GM18519 (cell line): ENCODE data around the gene NEK4.

ENCODE experiments used
- ATAC-seq: cut with Tn5 transposase; IDR thresholded peaks from one replicate; pipeline ENCODE4 v1.9.1; 2021; ENCODE audit warnings: mild to moderate bottlenecking, moderate library complexity; ENCODE audit not compliant: unreplicated experiment, low FRiP score

Gene NEK4

DNA sequence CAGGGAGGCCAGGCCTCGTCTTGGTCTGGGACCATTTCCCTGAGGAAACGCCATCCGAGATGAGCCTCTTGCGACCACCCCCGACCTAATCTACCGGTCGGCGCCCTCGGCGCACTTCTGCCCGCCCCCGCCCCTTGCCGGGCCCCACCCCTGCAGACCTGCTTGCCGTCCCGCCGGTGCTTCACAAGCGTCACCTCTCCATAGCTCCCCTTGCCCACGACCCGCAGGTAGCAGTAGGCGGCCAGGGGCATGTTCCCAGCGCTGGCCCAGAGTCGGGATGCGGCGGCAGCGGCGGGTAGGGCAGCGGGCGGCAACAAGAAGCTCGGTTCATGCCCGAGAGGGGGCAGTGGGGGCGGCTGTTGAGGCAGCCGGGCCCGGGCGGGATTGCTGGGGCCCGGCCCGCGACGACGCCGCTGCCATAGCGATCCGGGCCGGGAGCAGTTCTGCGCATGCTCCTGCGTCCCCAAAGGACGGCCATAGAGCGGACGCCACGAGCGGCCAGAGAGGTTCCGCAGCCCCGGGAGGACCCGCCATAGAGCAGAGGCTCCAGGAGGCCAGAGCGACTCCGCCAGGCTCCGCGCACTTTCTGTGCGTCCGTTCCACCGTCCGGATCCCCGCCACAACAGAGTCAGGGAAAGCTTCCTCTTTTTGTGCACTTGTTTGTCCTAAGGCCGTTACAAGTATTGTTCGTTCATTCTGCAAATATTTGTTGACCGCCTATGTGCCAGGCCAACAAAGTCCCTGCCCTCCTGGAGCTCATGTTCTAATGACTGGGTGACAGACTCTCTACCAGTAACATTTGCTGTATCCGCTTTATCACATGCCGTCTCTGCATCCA, at the start of gene NEK4:
Gene NEK4 (minus strand): TSS at position 445 of the 838 bp plus-strand sequence. CDS start 194 bp downstream, at position 251.
- peak; percentile 73 for ATAC-seq

DNA sequence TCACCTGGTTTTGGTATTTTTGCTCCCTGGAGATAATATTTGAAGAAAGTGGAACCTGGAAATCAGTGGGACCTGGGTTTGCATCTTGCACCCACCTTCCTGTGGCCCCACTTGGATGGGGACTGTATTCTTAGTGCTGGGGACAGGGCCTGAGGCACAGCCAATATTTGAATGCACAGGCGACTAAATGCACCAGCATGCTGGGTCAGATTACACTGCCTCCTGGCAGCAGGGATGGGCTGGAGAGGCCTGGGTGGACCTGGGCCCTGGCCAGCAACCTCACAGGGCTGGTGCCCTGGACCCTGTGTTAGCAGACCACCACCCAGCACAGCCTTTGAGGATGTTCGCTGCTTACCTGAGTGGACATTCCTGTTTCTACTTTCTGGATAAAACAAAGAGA, 49.2 kb upstream of the NEK4 start:
- no peak for ATAC-seq

DNA sequence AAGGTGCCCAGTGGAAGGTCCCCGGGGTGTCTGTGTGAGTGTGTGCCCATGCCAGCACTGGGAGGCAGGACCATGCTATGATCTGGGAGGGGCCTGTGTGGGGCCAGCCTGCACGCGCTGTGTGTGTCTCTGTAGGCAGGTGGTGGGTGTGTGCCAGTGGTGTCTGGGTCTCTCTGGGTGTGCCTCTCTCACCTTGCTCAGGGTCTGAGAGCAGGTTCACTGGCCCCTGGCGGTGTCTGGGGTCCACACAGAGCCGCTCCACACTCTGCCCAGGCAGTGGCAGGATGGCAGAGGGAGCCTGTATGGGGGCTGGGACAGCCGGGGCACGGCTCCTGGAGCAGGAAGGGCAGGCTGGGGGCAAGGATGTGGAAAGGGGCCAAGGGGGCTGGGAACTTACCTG, 47.1 kb upstream of the NEK4 start:
- ATAC-seq: no peak

DNA sequence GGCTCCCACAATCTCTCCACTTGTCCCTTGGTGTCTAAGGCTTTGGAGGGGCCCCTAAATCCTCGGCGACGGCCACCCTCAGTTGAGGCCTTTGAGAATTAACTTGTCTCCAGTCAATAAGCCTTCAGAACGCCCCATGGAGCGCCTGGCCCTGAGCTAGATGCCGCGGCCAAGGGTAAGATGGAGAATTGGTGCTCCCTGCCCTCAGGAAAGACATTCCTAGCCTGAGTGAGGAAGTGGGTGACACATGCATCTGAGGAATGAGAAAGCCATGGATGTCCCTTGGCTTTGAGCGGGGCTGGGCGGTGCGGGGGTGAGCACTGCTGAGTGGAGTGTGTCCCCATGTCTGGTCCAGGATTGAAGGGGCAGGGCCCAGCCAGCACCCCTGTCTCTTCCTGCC, 46.5 kb upstream of the NEK4 start:
- no peak for ATAC-seq

DNA sequence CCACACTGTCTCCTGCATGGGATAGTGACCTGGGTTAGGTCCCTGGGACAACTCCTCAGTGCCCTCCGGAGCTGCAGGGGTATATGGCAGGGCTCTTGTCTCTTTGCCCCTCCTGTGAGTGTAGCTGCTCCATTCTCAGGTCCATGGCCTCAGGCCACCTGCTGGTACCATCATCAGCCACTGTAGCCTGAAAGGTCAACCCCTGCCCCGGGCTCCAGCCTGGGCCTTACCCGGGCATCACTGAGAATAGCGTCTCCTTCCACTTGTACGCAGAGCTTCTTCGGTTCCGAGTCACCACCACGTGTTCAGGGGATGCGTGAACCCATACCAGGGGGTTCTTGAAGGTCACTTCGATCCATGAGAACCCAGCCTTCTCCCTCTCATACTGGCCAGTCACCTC, 45.9 kb upstream of the NEK4 start:
- ATAC-seq: no peak

DNA sequence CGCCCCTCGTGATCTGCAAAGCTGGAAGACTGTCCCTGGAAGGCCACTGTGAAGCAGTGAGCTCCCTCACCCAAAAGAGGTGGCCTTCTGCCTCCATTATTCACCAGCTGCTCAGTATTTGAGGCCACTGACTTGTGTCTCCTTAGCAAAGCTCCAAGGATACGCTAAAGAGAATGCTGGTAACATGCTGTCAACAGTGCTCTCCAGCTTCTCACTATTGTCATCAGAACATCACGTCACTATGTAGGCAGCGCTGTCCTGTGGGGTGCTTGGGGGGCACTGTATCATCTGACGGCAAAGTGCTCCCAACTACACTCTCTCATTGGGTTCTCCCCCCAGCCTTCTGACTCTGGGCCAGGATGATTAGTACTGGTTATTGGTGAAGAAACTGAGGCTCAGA, 45.5 kb upstream of the NEK4 start:
- ATAC-seq: no peak

DNA sequence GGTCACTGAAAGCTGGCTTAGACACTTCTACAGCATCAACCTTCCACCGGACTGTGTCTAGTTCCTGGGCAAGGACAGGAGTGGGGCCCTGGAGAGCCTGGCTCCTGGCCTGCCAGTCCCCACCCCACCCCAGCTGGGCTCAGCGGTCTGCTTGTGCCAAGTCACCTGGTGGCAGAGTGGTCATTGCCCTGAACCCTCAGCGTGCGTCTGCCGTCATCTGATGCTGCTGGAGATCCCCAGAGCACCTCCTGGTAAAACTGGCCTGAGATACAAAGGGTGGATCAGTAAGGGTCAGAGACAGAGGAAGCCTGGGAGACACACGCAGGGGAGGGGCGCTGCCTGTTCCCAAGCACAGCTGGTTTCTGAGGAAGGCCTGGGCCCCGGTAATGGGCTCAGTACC, 43.1 kb upstream of the NEK4 start:
- ATAC-seq: no peak

DNA sequence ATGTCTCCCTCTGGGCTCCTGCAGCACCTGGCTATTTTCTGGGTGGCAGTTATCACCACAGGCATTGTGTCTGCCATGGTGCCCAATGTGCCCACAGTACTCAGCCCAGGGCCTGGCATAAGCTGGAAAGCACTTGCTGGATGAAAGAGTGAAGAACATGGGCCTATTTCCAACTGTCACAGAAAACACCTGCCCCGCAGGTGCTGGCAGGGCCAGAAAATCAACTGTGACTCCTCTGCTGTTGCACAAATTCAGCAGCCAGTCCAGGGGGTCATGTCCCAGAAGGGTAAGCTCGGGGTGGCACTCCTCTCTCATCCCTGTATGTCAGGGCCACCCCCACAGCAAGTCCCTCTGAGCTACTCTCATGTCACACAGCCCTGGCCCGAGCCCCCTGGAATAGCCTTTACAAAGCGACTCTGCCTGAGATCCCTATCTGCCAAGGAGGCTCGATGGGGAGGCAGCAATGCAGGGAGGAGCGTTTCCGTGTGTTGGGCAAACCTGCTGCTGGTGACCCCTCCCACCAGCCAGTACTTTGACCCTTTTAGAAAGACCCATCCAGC, 40.8 kb upstream of the NEK4 start:
- ATAC-seq: no peak

DNA sequence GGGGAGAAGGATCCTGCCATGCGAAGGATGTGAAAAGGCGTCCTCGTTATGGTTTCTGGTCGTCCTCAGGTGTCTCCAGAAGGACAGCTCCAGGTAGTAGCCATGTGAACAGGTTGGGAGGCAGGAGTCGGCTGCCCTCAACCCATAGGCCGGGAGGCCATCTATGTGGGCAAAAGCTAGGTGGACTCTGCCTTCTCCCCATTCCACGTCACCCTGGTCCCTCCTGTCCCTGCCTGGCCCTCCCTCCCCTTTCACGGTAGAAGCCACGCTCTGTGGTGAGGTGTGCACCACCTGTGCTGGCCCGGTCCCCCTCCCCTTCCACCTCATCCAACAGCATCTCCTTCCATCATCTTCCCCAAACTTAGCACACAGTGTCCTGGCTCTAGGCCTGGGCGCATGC, 40.2 kb upstream of the NEK4 start:
- ATAC-seq: no peak

DNA sequence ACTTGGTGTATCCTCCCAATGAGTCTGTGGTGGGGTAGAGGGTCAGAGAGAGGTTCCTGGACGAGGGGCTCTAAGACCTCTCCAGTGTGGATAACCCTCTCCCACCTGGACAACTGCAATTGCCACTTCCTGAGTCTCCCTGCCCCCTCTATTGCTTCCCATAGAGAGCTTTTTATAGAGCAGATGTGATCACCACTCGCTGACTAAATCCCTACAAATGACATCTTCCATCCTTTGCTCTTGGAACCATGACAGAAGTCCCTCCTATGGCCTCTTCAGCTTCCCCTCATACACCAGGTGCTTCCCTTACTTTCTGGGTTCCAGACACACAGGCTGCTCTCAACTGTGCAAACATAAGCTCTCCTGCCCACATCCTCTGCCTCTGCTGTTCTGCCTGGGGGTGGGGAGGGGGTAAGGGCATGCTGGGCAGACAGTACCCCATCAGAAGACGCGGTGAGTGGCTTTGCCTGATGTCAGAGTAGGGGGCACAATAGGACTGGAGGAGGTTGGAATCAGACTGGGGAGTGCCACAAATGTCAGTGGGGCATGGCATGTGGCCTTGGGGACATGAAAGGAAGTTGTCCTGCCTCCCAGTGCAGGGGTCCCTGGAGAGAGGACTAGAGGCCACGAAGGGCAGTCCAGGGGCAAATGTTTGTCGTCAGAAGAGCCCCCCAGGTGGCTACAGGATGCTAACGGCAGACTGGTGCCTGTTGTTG, 39.1 kb upstream of the NEK4 start:
- ATAC-seq: no peak

DNA sequence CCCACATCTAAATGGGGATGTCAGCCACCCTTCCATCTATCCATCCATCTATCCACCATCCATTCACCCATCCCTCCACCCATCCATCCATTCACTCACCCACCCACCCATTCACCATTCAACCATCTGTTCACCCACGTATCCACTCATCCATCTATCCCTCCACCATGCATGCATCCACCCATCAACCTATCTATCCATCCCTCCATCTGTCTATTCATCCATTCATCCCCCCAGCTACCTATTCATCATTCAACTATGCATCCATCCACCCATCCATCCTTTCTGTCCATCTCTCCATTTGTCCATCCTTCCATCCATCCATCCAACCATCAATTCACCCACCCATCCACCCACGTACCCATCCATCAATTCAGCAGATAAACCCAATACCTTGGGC, 38.4 kb upstream of the NEK4 start:
- ATAC-seq: no peak

DNA sequence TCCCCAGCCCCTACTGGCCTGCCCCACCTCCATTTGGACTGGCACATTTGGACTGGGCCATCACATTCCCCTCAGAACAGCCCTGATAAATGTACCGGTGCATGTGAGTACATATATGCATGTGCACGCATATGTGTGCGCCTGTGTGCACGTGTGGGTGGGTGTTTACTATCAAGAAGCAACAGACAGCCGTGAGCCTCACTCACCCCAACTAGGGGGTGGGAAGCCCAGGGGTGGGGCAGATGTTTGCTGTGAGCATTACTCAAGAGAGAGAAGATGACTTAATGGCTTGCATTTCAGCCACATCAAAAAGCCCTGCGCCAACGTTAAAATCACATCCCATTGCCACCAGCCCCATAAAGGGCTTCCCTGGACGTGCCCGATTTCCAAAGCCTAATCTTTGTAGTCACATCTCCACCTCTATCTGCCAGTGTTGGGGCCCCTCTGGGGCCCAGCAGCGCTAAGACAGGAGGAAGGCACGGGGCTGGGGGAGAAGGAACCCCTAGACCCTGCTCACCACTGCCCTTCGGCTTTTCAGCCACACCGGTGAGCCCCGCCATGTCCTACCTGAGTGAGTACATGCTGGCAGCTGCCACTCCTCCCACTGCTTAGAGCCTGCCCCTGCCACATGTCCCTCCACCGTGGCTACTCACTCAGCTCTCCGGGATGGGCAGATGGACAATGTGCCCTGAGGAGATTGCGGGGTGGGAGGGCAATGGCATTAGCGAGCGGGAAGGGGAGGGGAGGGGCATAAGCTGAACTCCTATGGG, 34.7 kb upstream of the NEK4 start:
- no peak for ATAC-seq

DNA sequence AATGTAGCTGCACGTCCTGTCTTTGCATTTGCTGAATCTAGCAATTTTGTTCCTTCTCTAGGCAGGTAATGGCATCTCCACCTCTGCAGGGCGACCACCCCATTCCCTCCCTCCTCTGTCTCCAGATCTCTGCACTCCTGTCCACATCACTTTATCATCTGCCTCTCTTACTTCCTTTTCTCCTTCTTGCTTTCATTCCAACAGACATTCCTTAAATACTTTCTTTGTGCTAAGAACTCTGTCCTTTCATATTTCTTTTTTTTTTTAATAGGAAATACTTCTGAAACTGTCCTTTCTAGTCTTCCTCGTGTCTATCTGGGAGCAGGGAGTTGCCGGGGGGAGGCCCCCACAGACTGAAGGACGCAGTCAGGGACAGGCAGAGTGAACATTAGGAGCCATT, 31.1 kb upstream of the NEK4 start:
- no peak for ATAC-seq

DNA sequence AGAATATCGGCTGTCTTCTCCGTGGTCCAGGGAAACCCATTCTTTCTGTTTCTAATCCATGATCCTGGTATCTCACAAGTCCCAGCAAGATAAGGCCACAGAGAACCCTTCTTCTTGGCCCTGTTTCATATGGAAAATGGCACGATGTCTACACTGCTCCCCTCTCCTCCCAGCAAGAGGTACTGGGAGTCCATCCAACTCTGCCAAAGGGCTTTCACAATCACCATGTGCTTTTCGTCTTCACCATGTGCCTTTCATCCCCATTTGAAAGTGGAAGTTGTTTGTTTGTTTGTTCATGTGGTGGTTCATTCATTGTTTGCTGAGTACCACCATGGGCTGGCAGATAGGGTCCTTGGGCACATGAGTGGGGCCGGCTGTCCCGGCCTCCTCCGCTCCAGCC, 29.3 kb upstream of the NEK4 start:
- no peak for ATAC-seq

DNA sequence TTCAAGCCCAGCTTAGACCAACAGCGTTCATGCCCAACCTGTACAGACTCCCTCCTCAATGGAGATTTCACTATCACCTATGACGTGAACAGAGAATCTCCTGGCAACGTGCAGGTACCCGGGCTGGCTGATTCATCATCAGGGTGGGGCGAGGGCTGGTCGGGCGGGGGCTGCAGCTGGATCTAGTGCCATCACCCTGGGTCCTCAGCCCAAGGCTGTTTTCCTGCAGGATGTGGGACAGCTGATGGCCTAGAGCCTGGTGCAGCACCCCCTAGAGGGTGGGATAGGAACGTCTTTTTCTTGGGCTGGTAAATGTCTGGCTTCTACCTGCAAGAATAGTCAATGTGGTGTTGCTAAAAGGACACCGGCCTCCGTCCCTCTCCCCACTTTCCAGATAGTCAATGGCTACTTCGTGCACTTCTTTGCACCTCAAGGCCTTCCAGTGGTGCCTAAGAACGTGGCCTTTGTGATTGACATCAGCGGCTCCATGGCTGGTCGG, 28.3 kb upstream of the NEK4 start:
- ATAC-seq: no peak

DNA sequence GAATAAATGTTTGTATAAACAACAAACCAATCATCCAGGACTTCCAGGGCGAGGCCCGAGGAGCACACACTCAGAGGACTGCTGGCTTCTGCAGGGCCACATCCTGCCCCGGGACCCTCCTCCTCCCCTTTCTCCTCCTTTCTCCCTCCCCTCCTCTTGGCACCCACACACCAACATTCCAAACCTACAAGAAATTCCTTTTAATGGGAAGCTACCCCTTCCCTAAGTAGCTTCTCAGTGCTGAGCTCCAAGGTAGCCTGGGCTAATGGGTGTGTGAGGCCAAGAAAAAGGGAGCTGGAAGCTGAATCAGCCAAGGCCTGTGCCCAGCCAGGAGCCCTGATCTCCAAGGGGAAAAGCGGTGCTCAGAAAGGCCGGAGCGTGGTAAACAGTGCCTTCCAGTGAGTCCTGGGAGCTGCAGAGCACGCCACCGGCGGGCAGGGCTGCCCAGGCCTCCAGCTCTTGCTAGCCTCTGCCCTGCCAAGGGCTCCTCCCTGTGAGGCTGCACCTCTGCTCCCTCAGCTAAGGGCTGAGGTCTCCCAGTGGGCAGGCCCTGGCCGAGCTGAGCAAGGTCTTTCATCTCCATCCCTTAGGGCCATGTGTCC, 27.7 kb upstream of the NEK4 start:
- ATAC-seq: no peak

DNA sequence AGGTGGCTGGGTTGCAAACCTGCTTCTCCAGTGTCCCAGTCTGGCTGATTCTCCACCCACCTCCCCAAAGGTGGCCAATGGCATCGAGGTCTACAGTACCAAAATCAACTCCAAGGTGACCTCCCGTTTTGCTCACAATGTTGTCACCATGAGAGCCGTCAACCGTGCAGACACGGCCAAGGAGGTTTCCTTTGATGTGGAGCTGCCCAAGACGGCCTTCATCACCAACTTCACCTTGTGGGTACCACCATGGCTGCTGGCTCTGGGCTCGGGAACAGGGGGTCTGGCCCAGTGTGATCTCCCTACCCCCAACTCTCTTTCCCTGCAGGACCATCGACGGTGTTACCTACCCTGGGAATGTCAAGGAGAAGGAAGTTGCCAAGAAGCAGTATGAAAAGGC, 25.7 kb upstream of the NEK4 start:
- ATAC-seq: no peak

DNA sequence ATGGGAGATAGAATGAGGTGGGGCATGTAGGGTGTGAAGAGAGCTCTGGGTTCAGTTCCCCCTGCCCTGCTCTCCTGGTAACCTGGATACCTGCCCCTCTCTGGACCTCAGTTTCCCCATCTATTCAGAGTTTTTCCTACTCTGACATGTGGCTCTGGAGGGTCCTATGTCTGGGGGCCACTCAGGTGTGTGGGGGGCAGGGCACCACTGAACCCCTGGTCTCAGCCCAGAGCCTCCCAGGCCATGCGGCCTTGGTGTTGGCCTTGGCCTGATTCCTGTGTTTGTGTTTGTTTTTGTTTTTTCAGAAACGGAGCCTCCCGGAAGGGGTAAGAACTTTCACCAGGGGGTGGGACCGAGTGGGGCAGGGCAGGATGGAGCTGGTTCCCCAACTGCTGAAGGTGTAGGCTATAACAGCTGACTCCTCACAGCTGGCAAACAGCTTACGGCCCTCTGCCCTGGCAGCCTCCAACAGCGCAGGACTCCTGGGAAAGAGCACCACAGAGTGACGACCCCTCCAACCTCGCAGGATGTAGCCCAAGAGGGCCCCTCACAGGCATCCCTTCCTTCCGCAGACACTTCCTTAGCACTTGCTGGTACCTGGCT, 24.7 kb upstream of the NEK4 start:
- ATAC-seq: no peak

DNA sequence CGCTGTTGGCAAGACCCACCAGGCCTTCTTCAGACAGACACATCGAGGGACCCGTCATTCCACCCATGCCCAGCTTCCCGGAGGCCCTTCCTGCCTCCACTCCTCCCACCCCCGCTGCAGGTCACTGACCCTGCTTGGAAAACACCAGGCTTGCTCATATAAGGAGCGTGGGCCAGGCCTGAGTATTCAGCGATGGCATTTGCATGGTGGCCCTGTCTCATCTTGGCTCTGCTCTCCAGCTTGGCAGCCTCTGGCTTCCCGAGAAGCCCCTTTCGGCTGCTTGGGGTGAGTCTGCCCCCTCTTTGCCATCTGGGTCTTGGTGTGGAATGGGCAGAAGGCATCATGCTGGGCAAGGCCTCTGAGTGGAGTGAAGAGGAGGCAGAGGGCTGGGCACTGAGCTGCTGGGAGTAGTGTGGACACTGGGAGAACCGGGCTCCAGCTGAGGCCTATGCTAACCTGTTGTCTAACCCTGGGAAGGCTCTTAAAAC, 23.9 kb upstream of the NEK4 start, which contains the start of gene ITIH3:
Gene ITIH3 (plus strand): TSS at position 185 of the 488 bp plus-strand sequence. CDS start 8 bp downstream, at position 193.
- no peak for ATAC-seq
